Measurements from ENCODE around the gene LDLRAD2.
"Not testable (repeated sequence)": the region's sequence is repeated elsewhere in the genome, so short reads cannot be mapped to it uniquely, and the experiment has no call there.

DNA sequence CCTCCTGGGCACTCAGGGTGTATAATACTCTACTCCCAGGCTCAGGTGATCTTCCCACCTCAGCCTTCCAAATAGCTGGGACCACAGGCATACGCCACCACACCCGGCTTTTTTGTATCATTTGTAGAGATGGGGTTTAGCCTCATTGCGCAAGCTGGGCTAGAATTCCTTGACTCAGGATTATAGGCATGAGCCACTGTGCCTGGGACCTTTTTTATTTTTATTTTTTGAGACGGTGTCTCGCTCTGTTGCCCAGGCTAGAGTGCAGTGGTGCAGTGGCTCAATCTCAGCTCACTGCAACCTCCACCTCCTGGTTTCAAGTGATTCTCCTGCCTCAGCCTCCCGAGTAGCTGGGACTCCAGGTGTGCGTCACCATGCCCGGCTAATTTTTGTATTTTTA lies 45.0 kb upstream of the LDLRAD2 start:
- TF ChIP-seq POLR2A (IDR thresholded peaks at IDR 0.05); POLR2AphosphoS5 (IDR thresholded peaks at IDR 0.05; ENCODE audit: insufficient read depth in 1 of 2, low read depth in 1 of 2): not testable (repeated sequence)
- TF ChIP-seq, protein P1, sequence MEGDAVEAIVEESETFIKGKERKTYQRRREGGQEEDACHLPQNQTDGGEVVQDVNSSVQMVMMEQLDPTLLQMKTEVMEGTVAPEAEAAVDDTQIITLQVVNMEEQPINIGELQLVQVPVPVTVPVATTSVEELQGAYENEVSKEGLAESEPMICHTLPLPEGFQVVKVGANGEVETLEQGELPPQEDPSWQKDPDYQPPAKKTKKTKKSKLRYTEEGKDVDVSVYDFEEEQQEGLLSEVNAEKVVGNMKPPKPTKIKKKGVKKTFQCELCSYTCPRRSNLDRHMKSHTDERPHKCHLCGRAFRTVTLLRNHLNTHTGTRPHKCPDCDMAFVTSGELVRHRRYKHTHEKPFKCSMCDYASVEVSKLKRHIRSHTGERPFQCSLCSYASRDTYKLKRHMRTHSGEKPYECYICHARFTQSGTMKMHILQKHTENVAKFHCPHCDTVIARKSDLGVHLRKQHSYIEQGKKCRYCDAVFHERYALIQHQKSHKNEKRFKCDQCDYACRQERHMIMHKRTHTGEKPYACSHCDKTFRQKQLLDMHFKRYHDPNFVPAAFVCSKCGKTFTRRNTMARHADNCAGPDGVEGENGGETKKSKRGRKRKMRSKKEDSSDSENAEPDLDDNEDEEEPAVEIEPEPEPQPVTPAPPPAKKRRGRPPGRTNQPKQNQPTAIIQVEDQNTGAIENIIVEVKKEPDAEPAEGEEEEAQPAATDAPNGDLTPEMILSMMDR (IDR thresholded peaks at IDR 0.05): not testable (repeated sequence)

Measured in vagina (tissue), 2 donors.